IPS-20b (cell line): ENCODE results near the gene ATXN1.

Experiments
- H3K27ac ChIP-seq: one replicate; pipeline ENCODE4 v1.5.1; 2013; ENCODE audit warnings: low read length
- H3K27me3 ChIP-seq: 2 replicates; pipeline ENCODE4 v1.6.1; 2013; ENCODE audit warnings: mild to moderate bottlenecking, low read length, inconsistent platforms; ENCODE audit not compliant: insufficient read depth
- H3K36me3 ChIP-seq: 2 replicates; pipeline ENCODE4 v1.6.1; 2013; ENCODE audit warnings: low read depth, mild to moderate bottlenecking, inconsistent platforms, low read length, moderate library complexity; ENCODE audit not compliant: insufficient read depth
- H3K4me1 ChIP-seq: 2 replicates; pipeline ENCODE4 v1.6.1; 2013; ENCODE audit warnings: mild to moderate bottlenecking, control low read depth, inconsistent platforms, low read length, moderate library complexity; ENCODE audit not compliant: insufficient read depth
- H3K4me3 ChIP-seq: 2 replicates; pipeline ENCODE4 v1.5.1; 2013; ENCODE audit warnings: mild to moderate bottlenecking, low read length, inconsistent platforms
- H3K9ac ChIP-seq: 2 replicates; pipeline ENCODE4 v1.6.1; 2013; ENCODE audit warnings: low read depth, mild to moderate bottlenecking, inconsistent platforms, low read length, moderate library complexity
- H3K9me3 ChIP-seq: 2 replicates; pipeline ENCODE4 v1.6.1; 2013; ENCODE audit warnings: mild to moderate bottlenecking, low read depth, low read length, inconsistent platforms; ENCODE audit not compliant: insufficient read depth

ATXN1 gene

GRCh38 chr6:16749516-16750485 lies 11.5 kb downstream of the ATXN1 start:
- Histone ChIP-seq H3K27ac (no peak overlapping the region), H3K36me3 (no peaks in the 10 kb centered on the region), H3K9me3 (no peaks in the 10 kb centered on the region), H3K9ac (no peak overlapping the region), H3K4me1 (0 out of 2 replicates have a peak, but pooled peaks cover 3% of the 10 kb centered on the region), H3K4me3 (no peak overlapping the region), H3K27me3 (no peaks in the 10 kb centered on the region)

- H3K4me1 ChIP-seq = 0 out of 2 replicates have a peak, but pooled peaks cover 3% of the 10 kb centered on the region
- H3K9me3 ChIP-seq = no peaks in the 10 kb centered on the region
- H3K27ac ChIP-seq = no peak overlapping the region
- H3K9ac ChIP-seq = no peak overlapping the region
- H3K36me3 ChIP-seq = no peaks in the 10 kb centered on the region
- H3K4me3 ChIP-seq = no peak overlapping the region
- no peaks in the 10 kb centered on the region for H3K27me3 ChIP-seq
Observed at GRCh38 chr6:16748025-16748319, 13.3 kb downstream of the ATXN1 start.

- H3K36me3 ChIP-seq = no peaks in the 10 kb centered on the region
Observed at GRCh38 chr6:16747232-16748024, 13.8 kb downstream of the ATXN1 start.

GRCh38 chr6:16746812-16747211 lies 14.4 kb downstream of the ATXN1 start:
- H3K9ac ChIP-seq = no peak overlapping the region
- H3K36me3 ChIP-seq = no peaks in the 10 kb centered on the region
- H3K27ac ChIP-seq = no peak overlapping the region
- H3K4me3 ChIP-seq = no peak overlapping the region
- H3K9me3 ChIP-seq = no peaks in the 10 kb centered on the region
- H3K4me1 ChIP-seq = 0 out of 2 replicates have a peak, but pooled peaks cover 3% of the 10 kb centered on the region
- no peaks in the 10 kb centered on the region for H3K27me3 ChIP-seq

More at GRCh38 chr6:16747232-16748024, 13.8 kb downstream of the ATXN1 start:
- Histone ChIP-seq H3K4me3 (no peak overlapping the region), H3K27ac (no peak overlapping the region), H3K27me3 (no peaks in the 10 kb centered on the region), H3K9ac (no peak overlapping the region), H3K4me1 (0 out of 2 replicates have a peak, but pooled peaks cover 3% of the 10 kb centered on the region), H3K9me3 (no peaks in the 10 kb centered on the region)

- Histone ChIP-seq H3K9ac (no peak overlapping the region), H3K9me3 (no peaks in the 10 kb centered on the region), H3K27ac (no peak overlapping the region), H3K27me3 (no peaks in the 10 kb centered on the region), H3K4me1 (0 out of 2 replicates have a peak, but pooled peaks cover 3% of the 10 kb centered on the region), H3K36me3 (no peaks in the 10 kb centered on the region), H3K4me3 (no peak overlapping the region)
Observed at GRCh38 chr6:16746401-16746800, 14.9 kb downstream of the ATXN1 start.

GRCh38 chr6:16743664-16744210 lies 17.5 kb downstream of the ATXN1 start:
- Histone ChIP-seq H3K27ac (no peak overlapping the region), H3K4me3 (no peak overlapping the region), H3K36me3 (no peaks in the 10 kb centered on the region), H3K4me1 (no peaks in the 10 kb centered on the region), H3K27me3 (no peaks in the 10 kb centered on the region), H3K9me3 (no peaks in the 10 kb centered on the region), H3K9ac (no peak overlapping the region)

- Histone ChIP-seq H3K9ac (no peak overlapping the region), H3K27ac (no peak overlapping the region), H3K4me3 (no peak overlapping the region), H3K36me3 (no peaks in the 10 kb centered on the region), H3K4me1 (peaks cover 4% of the 10 kb centered on the region; the same call in 1 of the 2 replicates), H3K27me3 (no peaks in the 10 kb centered on the region), H3K9me3 (no peaks in the 10 kb centered on the region)
Observed at GRCh38 chr6:16742116-16742515, 19.1 kb downstream of the ATXN1 start.

- no peak overlapping the region for H3K4me3 ChIP-seq
- H3K27ac ChIP-seq = no peak overlapping the region
- no peaks in the 10 kb centered on the region for H3K9me3 ChIP-seq
- no peaks in the 10 kb centered on the region for H3K27me3 ChIP-seq
- H3K4me1 ChIP-seq = peaks cover 12% of the 10 kb centered on the region
- no peaks in the 10 kb centered on the region for H3K36me3 ChIP-seq
- no peak overlapping the region for H3K9ac ChIP-seq
Observed at GRCh38 chr6:16741112-16742016, 19.9 kb downstream of the ATXN1 start.

- H3K4me1 ChIP-seq = peaks cover 12% of the 10 kb centered on the region
- H3K9me3 ChIP-seq = no peaks in the 10 kb centered on the region
- H3K4me3 ChIP-seq = no peak overlapping the region
- H3K9ac ChIP-seq = no peak overlapping the region
- H3K27ac ChIP-seq = no peak overlapping the region
- H3K36me3 ChIP-seq = no peaks in the 10 kb centered on the region
- no peaks in the 10 kb centered on the region for H3K27me3 ChIP-seq
Observed at GRCh38 chr6:16740097-16740496, 21.2 kb downstream of the ATXN1 start.

GRCh38 chr6:16739329-16739801 lies 21.9 kb downstream of the ATXN1 start:
- Histone ChIP-seq H3K9ac (no peak overlapping the region), H3K27me3 (no peaks in the 10 kb centered on the region), H3K4me1 (peaks cover 12% of the 10 kb centered on the region), H3K36me3 (no peaks in the 10 kb centered on the region), H3K9me3 (no peaks in the 10 kb centered on the region), H3K27ac (no peak overlapping the region), H3K4me3 (no peak overlapping the region)

GRCh38 chr6:16737925-16738324 lies 23.3 kb downstream of the ATXN1 start:
- H3K4me3 ChIP-seq = no peak overlapping the region

More at GRCh38 chr6:16737925-16738324, 23.3 kb downstream of the ATXN1 start:
- H3K9me3 ChIP-seq = no peaks in the 10 kb centered on the region
- peaks cover 12% of the 10 kb centered on the region for H3K4me1 ChIP-seq
- H3K9ac ChIP-seq = no peak overlapping the region
- H3K27me3 ChIP-seq = no peaks in the 10 kb centered on the region
- no peak overlapping the region for H3K27ac ChIP-seq
- H3K36me3 ChIP-seq = no peaks in the 10 kb centered on the region
